H9 (cell line): ENCODE results near the gene TMA7. TPM values are rescaled to one million over a fixed set of nuclear protein-coding genes. Genes with fewer than 3 reads are reported as not detected.

Experiments
- DNase-seq: peaks from one replicate; pipeline ENCODE4 v3.0.0-alpha.2; 2017
- H2AFZ ChIP-seq: one replicate; pipeline ENCODE4 v1.6.1; 2013; ENCODE audit warnings: mild to moderate bottlenecking, low read length, control low read depth, moderate library complexity
- H2AK5ac ChIP-seq: 2 replicates; pipeline ENCODE4 v1.6.1; 2013; ENCODE audit warnings: low read length, control low read depth, mixed read lengths; ENCODE audit not compliant: insufficient read length
- H2BK120ac ChIP-seq: one replicate; pipeline ENCODE4 v1.6.1; 2013; ENCODE audit warnings: low read depth, mild to moderate bottlenecking, low read length, control low read depth, inconsistent platforms; ENCODE audit not compliant: poor library complexity, severe bottlenecking
- H2BK12ac ChIP-seq: 2 replicates; pipeline ENCODE4 v1.6.1; 2013; ENCODE audit warnings: low read length, control low read depth, mixed read lengths, low read depth; ENCODE audit not compliant: insufficient read length
- H2BK15ac ChIP-seq: 2 replicates; pipeline ENCODE4 v1.6.1; 2013; ENCODE audit warnings: low read depth, low read length, control low read depth
- H2BK20ac ChIP-seq: one replicate; pipeline ENCODE4 v1.6.1; 2013; ENCODE audit warnings: low read depth, mild to moderate bottlenecking, low read length, control low read depth, inconsistent platforms; ENCODE audit not compliant: poor library complexity, severe bottlenecking
- H2BK5ac ChIP-seq: 2 replicates; pipeline ENCODE4 v1.6.1; 2013; ENCODE audit warnings: low read length, control low read depth, mixed read lengths; ENCODE audit not compliant: insufficient read length
- H3K14ac ChIP-seq: 2 replicates; pipeline ENCODE4 v1.6.1; 2013; ENCODE audit warnings: low read length, control low read depth; ENCODE audit not compliant: insufficient read depth
- H3K18ac ChIP-seq: 2 replicates; pipeline ENCODE4 v1.6.1; 2013; ENCODE audit warnings: low read depth, mild to moderate bottlenecking, mixed read lengths, low read length, control low read depth; ENCODE audit not compliant: insufficient read length
- H3K23ac ChIP-seq: 2 replicates; pipeline ENCODE4 v1.6.1; 2013; ENCODE audit warnings: low read length, control low read depth, mixed read lengths, low read depth; ENCODE audit not compliant: insufficient read length
- H3K23me2 ChIP-seq: 2 replicates; pipeline ENCODE4 v1.6.1; 2013; ENCODE audit warnings: low read depth, mild to moderate bottlenecking, mixed read lengths, low read length, control low read depth; ENCODE audit not compliant: insufficient read length, poor library complexity, severe bottlenecking
- H3K27ac ChIP-seq: 2 replicates; pipeline ENCODE4 v1.5.1; 2013; ENCODE audit warnings: low read length, control low read depth, mixed read lengths, low read depth; ENCODE audit not compliant: insufficient read length
- H3K27me3 ChIP-seq: 2 replicates; pipeline ENCODE4 v1.6.1; 2013; ENCODE audit warnings: low read length, control low read depth, inconsistent platforms; ENCODE audit not compliant: insufficient read depth
- H3K4ac ChIP-seq: 2 replicates; pipeline ENCODE4 v1.6.1; 2013; ENCODE audit warnings: low read depth, mild to moderate bottlenecking, control low read depth, inconsistent platforms, low read length, moderate library complexity
- H3K4me1 ChIP-seq: 2 replicates; pipeline ENCODE4 v1.6.1; 2013; ENCODE audit warnings: low read length, control low read depth, inconsistent platforms; ENCODE audit not compliant: insufficient read depth
- H3K4me2 ChIP-seq: 2 replicates; pipeline ENCODE4 v1.6.1; 2013; ENCODE audit warnings: low read length, control low read depth, mixed read lengths; ENCODE audit not compliant: insufficient read length, insufficient read depth
- H3K56ac ChIP-seq: 2 replicates; pipeline ENCODE4 v1.6.1; 2013; ENCODE audit warnings: low read depth, mild to moderate bottlenecking, mixed read lengths, low read length, control low read depth; ENCODE audit not compliant: insufficient read length
- H3K79me1 ChIP-seq: 2 replicates; pipeline ENCODE4 v1.6.1; 2013; ENCODE audit warnings: low read depth, mild to moderate bottlenecking, moderate library complexity, low read length, control low read depth, inconsistent platforms; ENCODE audit not compliant: insufficient read depth, poor library complexity, severe bottlenecking
- H3K79me2 ChIP-seq: 2 replicates; pipeline ENCODE4 v1.6.1; 2013; ENCODE audit warnings: low read length, control low read depth, inconsistent platforms; ENCODE audit not compliant: insufficient read depth
- H3K9ac ChIP-seq: 2 replicates; pipeline ENCODE4 v1.6.1; 2013; ENCODE audit warnings: low read length, control low read depth, mixed read lengths; ENCODE audit not compliant: insufficient read length; ENCODE audit errors: extremely low read depth
- H3K9me3 ChIP-seq: one replicate; pipeline ENCODE4 v1.6.1; 2013; ENCODE audit warnings: low read depth, low read length, inconsistent platforms; ENCODE audit not compliant: control insufficient read depth
- H3T11ph ChIP-seq: one replicate; pipeline ENCODE4 v1.6.1; 2013; ENCODE audit warnings: mild to moderate bottlenecking, low read length, control low read depth, inconsistent platforms
- H4K20me1 ChIP-seq: one replicate; pipeline ENCODE4 v1.6.1; 2013; ENCODE audit not compliant: control insufficient read depth, insufficient read length, insufficient read depth
- H4K5ac ChIP-seq: 2 replicates; pipeline ENCODE4 v1.6.1; 2013; ENCODE audit warnings: low read depth, mild to moderate bottlenecking, mixed read lengths, low read length, control low read depth; ENCODE audit not compliant: insufficient read length
- H4K8ac ChIP-seq: replicated peaks from 2 replicates; pipeline ENCODE4 v1.6.1; 2013; ENCODE audit warnings: low read length, control low read depth, mixed read lengths, low read depth; ENCODE audit not compliant: insufficient read length
- H4K91ac ChIP-seq: 2 replicates; pipeline ENCODE4 v1.6.1; 2013; ENCODE audit warnings: low read depth, mild to moderate bottlenecking, moderate library complexity, mixed read lengths, low read length, control low read depth; ENCODE audit not compliant: insufficient read length
- H3K27ac Mint-ChIP-seq, 3 experiments: 2 replicates in 2 of 3; 3 replicates in 1 of 3; pipeline ENCODE4 v1.8.0; 2020 to 2021; ENCODE audit warnings: mixed read lengths in 3 of 3, mild to moderate bottlenecking in 1 of 3, moderate library complexity in 1 of 3
- H3K27me3 Mint-ChIP-seq: 2 replicates; pipeline ENCODE4 v1.8.0; 2021; ENCODE audit warnings: low read depth, mild to moderate bottlenecking, moderate library complexity, mixed read lengths
- H3K36me3 Mint-ChIP-seq, 3 experiments: 2 replicates in 2 of 3; 3 replicates in 1 of 3; pipeline ENCODE4 v1.8.0; 2020 to 2021; ENCODE audit warnings: low read depth in 3 of 3, mixed read lengths in 3 of 3; ENCODE audit not compliant: insufficient read depth in 1 of 3
- H3K4me1 Mint-ChIP-seq, 2 experiments: 2 replicates each; pipeline ENCODE4 v1.8.0; 2020; ENCODE audit warnings: mixed read lengths in 2 of 2
- H3K4me3 Mint-ChIP-seq, 2 experiments: 2 replicates in 1 of 2; 3 replicates in 1 of 2; pipeline ENCODE4 v1.8.0; 2020 to 2021; ENCODE audit warnings: mild to moderate bottlenecking in 2 of 2, mixed read lengths in 2 of 2, moderate library complexity in 1 of 2
- H3K9me3 Mint-ChIP-seq, 2 experiments: 2 replicates in 1 of 2; 3 replicates in 1 of 2; pipeline ENCODE4 v1.8.0; 2020; ENCODE audit warnings: mild to moderate bottlenecking in 2 of 2, mixed read lengths in 2 of 2, moderate library complexity in 1 of 2
- CTCF ChIP-seq: fragments of 200-600 bp; sonication (generic); conservative IDR thresholded peaks from 3 replicates; pipeline ENCODE4 v1.8.0; 2021; ENCODE audit warnings: antibody characterized with exemption, mild to moderate bottlenecking
- WGBS: extraction: QIAGEN DNeasy Blood & Tissue Kit; methylation state at CpG from one replicate; pipeline ENCODE4 v1.1.7; 2013; ENCODE audit warnings: missing lambda C conversion rate, low lambda C conversion rate, mixed read lengths; ENCODE audit not compliant: insufficient read length; ENCODE audit errors: extremely low coverage; 5-methylcytosine and 5-hydroxymethylcytosine counted together
- total RNA-seq: library from RNA; stranded (reverse); gene quantifications from 2 replicates; pipeline ENCODE4 v1.2.1, GENCODE V29; 2021

The TMA7 gene
- total RNA-seq, 1 experiment from 2014 or later: 305 TPM

- Histone ChIP-seq H2AK5ac (no peak overlapping the region), H3K4ac (no peak overlapping the region), H4K20me1 (no peaks in the 10 kb centered on the region), H3T11ph (no peak overlapping the region), H3K14ac (no peak overlapping the region), H3K79me1 (no peaks in the 10 kb centered on the region), H3K79me2 (no peaks in the 10 kb centered on the region), H3K9me3 (no peaks in the 10 kb centered on the region), H3K27me3 (no peaks in the 10 kb centered on the region), H3K4me1 (no peaks in the 10 kb centered on the region), H2BK20ac (no peak overlapping the region), H2BK15ac (no peak overlapping the region), H2BK120ac (no peak overlapping the region), H3K18ac (no peak overlapping the region), H2BK12ac (no peak overlapping the region), H3K27ac (no peak overlapping the region), H2BK5ac (no peak overlapping the region), H3K56ac (no peak overlapping the region), H4K91ac (no peak overlapping the region), H4K5ac (no peak overlapping the region), H3K23me2 (no peaks in the 10 kb centered on the region), H2AFZ (no peak overlapping the region), H3K4me2 (no peak overlapping the region), H3K9ac (no peak overlapping the region), H4K8ac (no peak overlapping the region), H3K23ac (no peak overlapping the region)
- Mint-ChIP-seq H3K27ac (no peak overlapping the region), H3K4me3 (peak overlapping the region in 1 of 2 experiments; percentile 20; a peak in 1 of 5 replicates), H3K4me1 (no peaks in the 10 kb centered on the region), H3K36me3 (peaks cover 57 to 99% (median 95%) of the 10 kb centered on the region in 3 experiments), H3K9me3 (no peaks in the 10 kb centered on the region), H3K27me3 (no peaks in the 10 kb centered on the region; the same call in 1 of the 2 replicates)
- WGBS: no CpG with 5 or more reads among the region's 19 CpGs
- no peak for DNase-seq
- no peak for TF ChIP-seq CTCF
Measured at GRCh38 chr3:48412375-48413001, 27.6 kb upstream of the TMA7 start.
